Fibroblast of pulmonary artery (primary cell): ENCODE measurements around the gene MTF1.
A peak's percentile ranks its signal among the peaks of the same experiment; 100 is the strongest.
"Not testable (repeated sequence)": the region's sequence is repeated elsewhere in the genome, so short reads cannot be mapped to it uniquely, and the experiment has no call there.

ENCODE experiments used
- DNase-seq: peaks from one replicate; pipeline ENCODE4 v3.0.0-alpha.2; 2010; ENCODE audit warnings: low read depth
- H3K4me3 ChIP-seq: replicated peaks from 2 replicates; pipeline ENCODE4 v1.5.1; 2011; ENCODE audit warnings: low read depth, mild to moderate bottlenecking, control low read depth, low read length, moderate library complexity
- TF ChIP-seq, protein P1 (sequence below): IDR thresholded peaks from 2 replicates; pipeline ENCODE4 v1.5.1; 2011; ENCODE audit warnings: mild to moderate bottlenecking, control low read depth, low read length, inconsistent platforms; ENCODE audit errors: missing control alignments

MTF1 gene

GRCh38 chr1:37859507-37860345 is at the start of gene MTF1:
Gene MTF1, minus strand, starts transcription at chr1:37859592. Its CDS starts 1,934 bp downstream, at chr1:37857658.
- TF ChIP-seq, protein P1, sequence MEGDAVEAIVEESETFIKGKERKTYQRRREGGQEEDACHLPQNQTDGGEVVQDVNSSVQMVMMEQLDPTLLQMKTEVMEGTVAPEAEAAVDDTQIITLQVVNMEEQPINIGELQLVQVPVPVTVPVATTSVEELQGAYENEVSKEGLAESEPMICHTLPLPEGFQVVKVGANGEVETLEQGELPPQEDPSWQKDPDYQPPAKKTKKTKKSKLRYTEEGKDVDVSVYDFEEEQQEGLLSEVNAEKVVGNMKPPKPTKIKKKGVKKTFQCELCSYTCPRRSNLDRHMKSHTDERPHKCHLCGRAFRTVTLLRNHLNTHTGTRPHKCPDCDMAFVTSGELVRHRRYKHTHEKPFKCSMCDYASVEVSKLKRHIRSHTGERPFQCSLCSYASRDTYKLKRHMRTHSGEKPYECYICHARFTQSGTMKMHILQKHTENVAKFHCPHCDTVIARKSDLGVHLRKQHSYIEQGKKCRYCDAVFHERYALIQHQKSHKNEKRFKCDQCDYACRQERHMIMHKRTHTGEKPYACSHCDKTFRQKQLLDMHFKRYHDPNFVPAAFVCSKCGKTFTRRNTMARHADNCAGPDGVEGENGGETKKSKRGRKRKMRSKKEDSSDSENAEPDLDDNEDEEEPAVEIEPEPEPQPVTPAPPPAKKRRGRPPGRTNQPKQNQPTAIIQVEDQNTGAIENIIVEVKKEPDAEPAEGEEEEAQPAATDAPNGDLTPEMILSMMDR, result peak; percentile 77
- peak; percentile 97 for DNase-seq
- H3K4me3 ChIP-seq, result peak within 1 kb of the TSS; percentile 87

DNA sequence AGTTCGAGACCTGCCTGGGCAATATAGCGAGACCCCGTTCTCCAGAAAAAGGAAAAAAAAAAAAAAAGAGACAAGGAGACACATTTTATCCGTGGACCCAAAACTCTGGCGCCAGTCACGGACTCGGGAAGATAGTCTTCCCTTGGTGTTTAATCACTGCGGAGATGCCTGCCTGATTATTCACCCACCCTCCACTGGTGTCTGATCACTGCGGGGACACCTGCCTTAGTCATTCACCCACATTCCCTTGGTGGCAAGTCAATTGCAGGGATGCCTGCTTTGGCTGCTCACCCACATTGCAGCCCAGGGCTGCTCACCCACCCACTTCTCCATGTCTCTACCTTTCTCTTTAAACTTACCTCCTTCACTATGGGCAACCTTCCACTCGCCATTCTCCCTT is 49.1 kb upstream of the MTF1 start:
- DNase-seq, H3K4me3 ChIP-seq: not testable (repeated sequence)

DNA sequence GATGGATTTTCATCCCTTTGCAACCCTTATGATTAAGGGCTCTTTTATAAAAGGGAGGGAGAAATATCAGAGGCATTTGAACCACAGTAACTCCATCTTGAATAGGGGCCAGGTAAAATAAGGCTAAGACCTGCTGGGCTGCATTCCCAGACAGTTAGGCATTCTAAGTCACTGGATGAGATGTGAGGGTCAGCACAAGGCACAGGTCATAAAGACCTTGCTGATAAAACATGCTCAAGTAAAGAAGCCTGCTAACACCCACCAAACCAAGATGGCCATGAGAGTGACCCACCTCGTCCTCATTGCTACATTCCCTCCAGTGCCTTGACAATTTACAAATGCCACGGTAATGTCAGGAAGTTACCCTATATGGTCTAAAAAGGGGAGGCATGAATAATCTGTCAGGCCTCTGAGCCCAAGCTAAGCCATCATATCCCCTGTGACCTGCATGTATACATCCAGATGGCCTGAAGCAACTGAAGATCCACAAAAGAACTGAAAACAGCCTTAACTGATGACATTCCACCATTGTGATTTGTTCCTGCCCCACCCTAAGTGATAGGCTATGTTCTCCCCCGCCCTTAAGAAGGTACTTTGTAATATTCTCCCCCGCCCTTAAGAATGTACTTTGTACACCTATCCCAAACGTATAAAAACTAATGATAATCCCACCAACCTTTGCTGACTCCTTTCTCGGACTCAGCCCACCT is 48.2 kb upstream of the MTF1 start:
- H3K4me3 ChIP-seq, DNase-seq: not testable (repeated sequence)

- DNase-seq, H3K4me3 ChIP-seq: not testable (repeated sequence)
These were observed 47.2 kb upstream of the MTF1 start for GRCh38 chr1:37906591-37906990.

DNA sequence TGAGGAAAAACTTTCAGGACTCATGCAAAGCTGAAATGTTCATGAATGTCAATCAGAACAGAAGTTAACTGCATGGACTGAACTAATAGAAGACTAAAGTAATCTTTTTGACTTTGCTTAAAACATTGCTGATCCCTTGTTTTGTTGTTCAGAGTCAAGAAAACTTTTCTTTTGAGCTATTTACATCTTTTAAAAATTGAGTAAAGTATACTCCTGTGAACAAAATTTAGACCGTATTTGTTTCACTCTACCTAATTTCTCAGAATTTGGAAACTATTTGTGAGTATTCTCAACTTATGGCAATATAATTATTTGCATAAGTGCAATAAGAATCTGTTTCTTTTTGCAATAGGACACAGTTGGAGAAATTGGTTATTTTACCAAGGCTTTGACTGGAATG is 46.3 kb upstream of the MTF1 start:
- TF ChIP-seq, protein P1, result no peak
- no peak overlapping the region for H3K4me3 ChIP-seq
- no peak for DNase-seq

DNA sequence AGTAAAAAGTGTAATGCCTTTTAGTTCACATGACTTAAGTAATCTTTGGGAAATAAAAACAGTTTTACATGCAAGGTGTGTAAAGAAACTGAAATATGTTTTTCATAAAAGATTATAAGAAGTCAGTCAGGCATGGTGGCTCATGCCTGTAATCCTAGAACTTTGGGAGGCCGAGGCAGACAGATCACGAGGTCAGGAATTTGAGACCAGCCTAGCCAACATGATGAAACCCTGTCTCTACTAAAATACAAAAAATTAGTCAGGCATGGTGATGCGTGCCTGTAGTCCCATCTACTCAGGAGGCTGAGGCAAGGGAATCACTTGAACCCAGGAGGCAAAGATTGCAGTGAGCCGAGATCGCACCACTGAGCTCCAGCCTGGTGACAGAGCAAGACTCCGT is 44.5 kb upstream of the MTF1 start:
- not testable (repeated sequence) for DNase-seq, H3K4me3 ChIP-seq

DNA sequence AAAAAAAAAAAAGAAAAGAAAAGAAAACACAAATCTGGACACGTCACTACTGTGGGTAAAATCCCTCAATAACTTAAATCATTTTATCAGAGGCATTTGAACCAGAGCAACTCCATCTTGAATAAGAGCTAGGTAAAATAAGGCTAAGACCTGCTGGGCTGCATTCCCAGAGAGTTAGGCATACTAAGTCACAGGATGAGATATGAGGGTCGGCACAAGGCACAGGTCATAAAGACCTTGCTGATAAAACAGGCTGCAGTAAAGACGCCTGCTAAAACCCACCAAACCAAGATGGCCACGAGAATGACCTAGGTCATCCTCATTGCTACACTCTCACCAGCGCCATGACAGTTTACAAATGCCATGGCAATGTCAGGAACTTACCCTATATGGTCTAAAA is 43.6 kb upstream of the MTF1 start:
- TF ChIP-seq, protein P1, result no peak
- no peak for DNase-seq
- no peak overlapping the region for H3K4me3 ChIP-seq

DNA sequence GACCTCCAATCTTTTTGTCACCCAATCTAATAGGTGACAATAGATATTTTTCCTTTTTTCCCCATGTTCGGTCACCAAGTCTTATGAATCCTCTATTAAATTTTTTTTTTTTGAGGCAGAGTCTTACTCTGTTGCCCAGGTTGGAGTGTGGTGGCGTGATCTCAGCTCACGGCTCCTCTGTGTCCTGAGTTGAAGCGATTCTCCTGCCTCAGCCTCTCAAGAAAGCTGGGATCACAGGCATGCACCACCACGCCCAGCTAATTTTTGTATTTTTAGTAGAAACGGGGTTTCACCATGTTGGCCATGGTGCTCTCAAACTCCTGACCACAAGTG is 42.5 kb upstream of the MTF1 start:
- TF ChIP-seq, protein P1, result no peak
- no peak overlapping the region for H3K4me3 ChIP-seq
- DNase-seq, result no peak

DNA sequence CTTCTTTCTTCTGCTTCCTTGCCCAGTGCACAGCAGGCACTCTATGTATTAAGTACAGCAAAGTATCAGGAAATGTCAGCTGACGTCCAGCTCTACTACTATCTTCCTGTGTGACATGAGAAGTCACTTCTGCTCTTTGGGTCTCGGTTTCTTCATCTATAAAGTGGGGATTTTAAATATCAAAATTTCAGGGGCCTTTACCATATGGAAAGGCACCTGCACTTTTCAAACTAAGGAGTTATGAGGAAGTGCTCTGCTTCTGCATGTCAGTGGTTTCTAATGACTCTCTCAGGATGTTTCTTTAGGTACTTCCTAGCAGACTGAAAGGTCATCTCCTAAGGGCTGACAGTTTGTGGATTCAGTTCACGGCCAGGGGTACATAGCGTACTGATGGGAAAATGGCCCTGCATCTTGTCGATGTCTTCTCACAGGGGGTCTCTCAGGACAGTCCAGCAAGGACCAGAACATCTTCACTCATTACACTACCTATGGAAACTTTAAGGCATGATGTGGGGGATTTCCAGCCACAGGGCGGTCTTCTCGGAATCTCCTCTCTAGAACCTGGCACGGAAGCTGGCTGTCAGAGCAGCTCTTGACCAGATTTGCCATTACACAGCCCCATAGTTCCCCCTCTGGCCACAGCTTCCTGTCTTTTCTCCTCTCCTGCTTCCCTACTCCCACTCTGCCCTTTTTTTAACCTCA is 42.0 kb upstream of the MTF1 start:
- no peak for DNase-seq
- TF ChIP-seq, protein P1, result no peak
- H3K4me3 ChIP-seq, result no peak overlapping the region

DNA sequence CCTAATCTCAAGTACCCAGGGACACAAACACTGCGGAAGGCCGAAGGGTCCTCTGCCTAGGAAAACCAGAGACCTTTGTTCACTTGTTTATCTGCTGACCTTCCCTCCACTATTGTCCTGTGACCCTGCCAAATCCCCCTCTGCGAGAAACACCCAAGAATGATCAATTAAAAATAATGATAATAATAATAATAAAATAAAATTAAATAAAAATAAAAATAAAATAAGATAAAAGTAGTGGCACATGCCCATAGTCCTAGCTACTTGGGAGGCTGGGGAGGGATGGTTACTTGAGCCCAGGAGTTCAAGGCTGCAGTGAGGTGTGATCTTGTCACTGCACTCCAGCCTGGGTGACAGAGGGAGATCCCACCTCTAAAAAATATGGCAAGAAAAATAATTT is 38.2 kb upstream of the MTF1 start:
- not testable (repeated sequence) for H3K4me3 ChIP-seq, DNase-seq
